22Rv1 (cell line): ENCODE measurements around the gene OGFOD2.

ENCODE experiments used
- ZFX ChIP-seq: fragments of 450-650 bp; IDR thresholded peaks from 2 replicates; pipeline ENCODE4 v1.6.1; 2017; ENCODE audit warnings: antibody characterized with exemption, borderline replicate concordance
- TF ChIP-seq, protein P1 (sequence below): fragments of 450-650 bp; IDR thresholded peaks from 2 replicates; pipeline ENCODE4 v1.5.1; 2017; ENCODE audit warnings: mild to moderate bottlenecking

DNA sequence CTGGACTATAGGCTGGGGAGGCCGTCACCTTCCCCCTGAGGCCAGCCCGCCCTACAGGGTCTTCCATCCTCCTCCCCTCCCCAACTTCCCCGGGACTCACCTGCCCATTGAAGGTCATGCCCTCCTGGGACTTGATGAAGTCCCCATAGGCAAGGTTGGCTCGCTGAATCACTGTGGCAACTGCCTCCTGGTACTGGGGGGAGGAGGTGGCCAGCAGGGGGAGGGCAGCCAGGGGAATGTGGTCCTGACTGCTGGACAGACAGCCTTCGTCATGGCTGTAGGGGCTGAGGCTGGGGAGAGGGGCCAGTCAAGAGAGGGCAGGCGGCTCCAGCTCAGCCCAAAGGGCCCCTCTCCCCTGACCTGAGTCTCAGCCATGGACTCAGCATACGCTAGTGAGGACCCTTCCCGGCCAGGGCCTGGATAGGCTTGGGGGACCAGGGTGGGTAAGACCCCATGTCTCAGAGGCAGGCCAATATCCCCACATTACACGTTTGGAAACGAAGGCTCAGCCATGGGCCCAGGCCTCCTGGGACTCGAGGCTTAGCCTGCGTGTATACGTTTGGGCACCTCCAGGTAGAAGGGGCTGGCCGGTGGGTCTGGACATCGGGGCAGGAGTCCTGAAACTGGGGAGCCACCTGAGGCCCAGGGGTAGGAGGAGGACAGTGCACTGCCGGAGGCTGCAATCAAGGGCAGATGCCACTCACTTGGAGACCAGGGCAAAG lies 21.7 kb downstream of the OGFOD2 start:
- TF ChIP-seq, protein P1, sequence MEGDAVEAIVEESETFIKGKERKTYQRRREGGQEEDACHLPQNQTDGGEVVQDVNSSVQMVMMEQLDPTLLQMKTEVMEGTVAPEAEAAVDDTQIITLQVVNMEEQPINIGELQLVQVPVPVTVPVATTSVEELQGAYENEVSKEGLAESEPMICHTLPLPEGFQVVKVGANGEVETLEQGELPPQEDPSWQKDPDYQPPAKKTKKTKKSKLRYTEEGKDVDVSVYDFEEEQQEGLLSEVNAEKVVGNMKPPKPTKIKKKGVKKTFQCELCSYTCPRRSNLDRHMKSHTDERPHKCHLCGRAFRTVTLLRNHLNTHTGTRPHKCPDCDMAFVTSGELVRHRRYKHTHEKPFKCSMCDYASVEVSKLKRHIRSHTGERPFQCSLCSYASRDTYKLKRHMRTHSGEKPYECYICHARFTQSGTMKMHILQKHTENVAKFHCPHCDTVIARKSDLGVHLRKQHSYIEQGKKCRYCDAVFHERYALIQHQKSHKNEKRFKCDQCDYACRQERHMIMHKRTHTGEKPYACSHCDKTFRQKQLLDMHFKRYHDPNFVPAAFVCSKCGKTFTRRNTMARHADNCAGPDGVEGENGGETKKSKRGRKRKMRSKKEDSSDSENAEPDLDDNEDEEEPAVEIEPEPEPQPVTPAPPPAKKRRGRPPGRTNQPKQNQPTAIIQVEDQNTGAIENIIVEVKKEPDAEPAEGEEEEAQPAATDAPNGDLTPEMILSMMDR: no peak
- no peak for TF ChIP-seq ZFX
